ENCODE measurements around the gene NAALADL1. TPM values are rescaled to one million over a fixed set of nuclear protein-coding genes. Genes with fewer than 3 reads are reported as not detected.

The NAALADL1 gene
- total RNA-seq, 1 donor from 2014 or later, result 5.3 TPM

DNA sequence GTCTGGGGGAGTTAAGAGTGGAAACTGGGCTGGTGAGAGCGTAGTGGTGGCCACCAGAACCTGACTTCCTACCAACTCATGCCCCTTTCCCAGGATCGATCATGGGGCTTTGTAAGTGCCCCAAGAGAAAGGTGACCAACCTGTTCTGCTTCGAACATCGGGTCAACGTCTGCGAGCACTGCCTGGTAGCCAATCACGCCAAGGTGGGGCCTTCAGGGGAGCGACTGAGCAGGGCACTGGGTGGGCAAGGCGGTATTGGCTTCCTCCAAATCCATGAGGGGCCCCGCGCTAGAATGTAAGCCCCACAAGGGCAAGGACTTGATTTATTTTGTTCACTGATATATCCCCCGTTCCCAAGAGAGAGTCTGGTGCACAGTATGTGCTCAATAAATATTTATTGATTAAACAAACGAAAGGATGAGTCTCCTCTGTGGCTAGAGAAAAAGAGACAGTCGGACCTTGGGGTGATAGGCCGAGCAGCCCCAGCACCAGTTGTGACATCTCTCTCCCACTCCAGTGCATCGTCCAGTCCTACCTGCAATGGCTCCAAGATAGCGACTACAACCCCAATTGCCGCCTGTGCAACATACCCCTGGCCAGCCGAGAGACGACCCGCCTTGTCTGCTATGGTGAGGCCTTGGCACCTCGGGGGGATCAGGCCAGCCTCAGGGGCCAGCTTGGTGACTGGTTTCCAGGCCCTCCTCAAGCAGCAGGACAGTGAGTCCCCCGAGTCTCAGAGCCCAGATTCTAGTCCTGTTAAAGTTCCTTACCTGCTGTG is 26.4 kb upstream of the NAALADL1 start:
- DNase-seq (no peak), ATAC-seq (no peak)
- intact Hi-C loops (cut with micrococcal nuclease), result no loop called here

DNA sequence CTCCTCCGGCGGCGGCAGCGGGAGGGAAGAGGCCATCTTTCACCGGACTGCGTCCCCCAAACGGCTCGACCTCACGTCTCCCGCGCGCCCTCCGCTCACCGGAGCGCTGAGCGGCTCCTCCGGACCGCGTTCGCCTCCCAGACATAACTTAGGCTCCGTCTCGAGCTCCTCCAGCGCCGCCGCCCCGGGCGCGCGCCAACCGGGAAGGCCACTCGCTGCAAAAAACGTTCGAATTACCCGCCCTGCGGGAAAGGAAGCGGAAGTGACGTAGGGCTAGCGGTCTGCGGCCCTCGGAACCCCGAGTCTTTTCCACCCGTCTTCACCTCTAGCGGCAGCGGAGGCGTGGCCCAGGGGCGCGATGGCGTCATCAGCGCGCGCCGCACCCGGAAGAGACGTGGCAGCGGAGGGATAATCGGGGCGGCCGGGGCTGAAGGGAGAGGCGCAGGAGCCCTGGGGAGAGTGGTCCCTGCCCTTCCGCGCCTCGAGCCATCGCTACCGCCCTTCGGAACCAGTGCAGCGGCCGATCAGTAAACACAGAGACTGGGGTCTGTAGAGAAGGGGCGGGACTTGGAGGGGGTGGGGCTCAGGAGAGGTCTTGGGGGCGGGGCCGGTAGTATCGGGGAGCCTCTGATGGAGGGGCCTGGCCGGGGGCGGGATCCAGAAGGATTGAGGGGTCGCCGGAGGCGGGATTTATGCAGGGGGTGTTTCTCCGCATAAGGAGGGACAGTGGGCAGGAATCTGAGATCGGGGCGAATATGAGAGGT is 25.7 kb upstream of the NAALADL1 start, which contains the start of the genes CDCA5 and ZFPL1:
TSS of gene CDCA5 (minus strand) at position 207 of the 764 bp plus-strand sequence. CDS start at position 145, 62 bp downstream.
TSS of gene ZFPL1 (plus strand) at position 389 of the 764 bp plus-strand sequence. CDS start 477 bp downstream, outside the sequence.
- DNase-seq (peak; percentile 97), ATAC-seq (peak; percentile 98)
- intact Hi-C loops (cut with micrococcal nuclease), result no loop called here

DNA sequence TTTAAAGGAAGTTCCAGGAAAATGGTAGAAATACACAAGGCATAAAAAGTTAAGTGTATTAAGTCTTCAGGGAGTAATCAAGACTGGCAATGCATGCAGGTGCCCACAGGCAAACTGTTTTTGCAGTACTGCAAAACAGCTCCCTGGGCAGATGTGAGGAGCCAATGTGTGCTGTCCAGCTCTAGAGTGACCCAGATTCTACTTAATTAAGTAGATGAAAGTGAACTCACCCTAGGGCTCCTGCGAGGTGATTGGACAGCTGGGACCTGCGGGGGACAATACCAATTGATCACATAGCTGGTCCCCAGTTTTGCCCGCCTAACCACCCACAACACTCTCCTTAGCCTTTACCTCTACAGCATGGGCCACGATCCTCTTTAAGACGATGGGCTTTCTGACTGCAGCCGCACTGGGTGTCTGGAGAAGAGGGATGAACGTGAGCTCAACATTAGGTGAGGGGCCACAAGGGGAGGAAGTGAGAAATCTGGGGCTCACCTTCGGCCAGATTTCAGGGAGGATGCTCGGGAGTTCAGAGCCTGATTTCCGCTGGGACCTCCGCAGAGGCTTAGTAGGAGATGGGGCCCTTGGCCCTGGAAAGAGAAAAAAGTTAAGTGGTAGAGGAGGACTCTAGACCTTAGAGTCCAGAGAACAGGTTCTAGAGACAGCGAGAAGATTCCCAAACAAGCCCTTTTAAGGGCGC is 24.9 kb upstream of the NAALADL1 start:
- intact Hi-C loops (cut with micrococcal nuclease), result no loop called here
- DNase-seq (no peak), ATAC-seq (no peak)

DNA sequence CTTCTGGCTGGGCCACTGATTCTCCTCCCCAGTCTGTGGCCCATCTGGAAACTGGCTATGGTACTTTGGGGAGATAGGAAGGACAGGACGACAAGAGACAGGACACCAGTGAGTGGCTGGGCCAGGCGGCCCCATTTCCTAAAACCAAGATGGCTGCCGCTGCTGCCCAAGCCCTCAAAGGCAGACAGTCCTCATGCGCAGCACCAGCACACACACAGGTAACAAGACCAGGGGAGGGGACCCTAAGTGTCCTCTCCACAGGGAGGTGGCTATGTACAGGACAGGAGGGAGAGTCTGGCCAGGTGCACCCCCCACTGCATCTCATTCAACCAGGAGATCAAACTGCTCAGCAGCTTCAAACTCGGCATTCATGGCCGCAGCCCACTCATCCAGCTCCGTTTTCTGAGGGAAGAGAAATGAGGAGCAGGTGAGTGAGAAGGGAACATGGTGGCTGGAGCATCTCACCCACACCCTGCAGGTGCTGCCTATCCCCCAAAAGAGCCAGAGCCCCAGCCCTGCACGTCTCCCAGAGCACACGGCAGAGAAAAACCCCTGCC is 20.5 kb upstream of the NAALADL1 start:
- ATAC-seq (no peak), DNase-seq (peak; percentile 8)
- intact Hi-C loops (cut with micrococcal nuclease), result no loop called here

DNA sequence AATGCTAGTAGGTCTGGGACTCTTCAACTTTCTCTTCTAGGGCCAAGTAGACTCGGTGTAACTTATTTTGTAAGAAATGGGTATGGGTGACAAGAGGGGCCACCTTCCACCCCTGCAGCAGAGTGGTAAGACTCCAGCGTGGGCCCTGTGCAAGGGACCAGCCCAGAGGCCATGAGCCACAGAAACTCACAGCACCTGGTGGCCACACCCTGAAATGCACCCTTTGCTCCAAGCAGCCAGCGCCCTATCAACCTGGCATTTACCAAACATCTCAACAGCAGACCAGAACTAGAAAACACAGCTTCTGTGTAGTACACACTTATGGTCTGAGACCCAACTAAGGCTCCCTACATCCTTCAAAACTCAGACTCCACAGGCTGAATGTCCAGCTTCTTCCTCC is 19.8 kb upstream of the NAALADL1 start:
- peak; percentile 51 for ATAC-seq
- DNase-seq, result peak; percentile 51
- intact Hi-C loops (cut with micrococcal nuclease), result no loop called here

DNA sequence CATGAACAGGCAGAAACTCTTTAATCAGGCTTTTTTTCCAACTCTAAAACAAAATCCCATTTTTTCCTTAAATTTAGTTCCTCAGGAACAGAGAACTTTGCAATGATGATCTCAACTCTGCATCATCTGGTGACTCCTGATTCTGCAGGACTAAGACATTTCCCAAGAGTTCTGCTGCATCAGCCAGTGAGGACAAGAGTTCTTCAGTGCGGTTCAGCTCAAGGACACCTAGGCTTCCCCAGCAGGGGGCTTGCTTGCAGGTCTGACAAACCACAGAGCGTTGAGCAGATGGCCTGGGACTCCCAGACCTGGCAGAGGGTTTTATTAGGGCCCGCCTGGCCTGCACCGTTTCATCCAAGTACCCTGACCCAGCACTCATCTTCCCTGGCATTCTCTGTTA is 19.1 kb upstream of the NAALADL1 start:
- DNase-seq (no peak), ATAC-seq (no peak)
- intact Hi-C loops (cut with micrococcal nuclease), result no loop called here

DNA sequence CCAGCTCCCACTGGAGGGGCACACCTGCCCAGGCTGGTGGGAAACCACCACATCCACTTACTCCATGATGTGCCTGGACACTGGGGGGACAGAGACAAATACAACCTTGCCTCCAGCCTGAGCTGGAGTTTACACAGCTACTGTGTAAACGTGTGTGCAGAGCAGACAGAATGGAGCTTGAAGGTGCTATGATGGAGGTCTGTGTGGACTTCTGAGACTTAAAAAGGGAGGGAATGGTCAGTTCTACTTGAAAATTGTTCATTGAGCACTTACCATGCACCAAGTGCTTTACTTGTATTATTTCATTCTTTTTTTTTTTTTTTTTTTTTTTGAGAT is 14.2 kb upstream of the NAALADL1 start:
- ATAC-seq, result no peak
- DNase-seq, result no peak
- intact Hi-C loops (cut with micrococcal nuclease), result no loop called here

DNA sequence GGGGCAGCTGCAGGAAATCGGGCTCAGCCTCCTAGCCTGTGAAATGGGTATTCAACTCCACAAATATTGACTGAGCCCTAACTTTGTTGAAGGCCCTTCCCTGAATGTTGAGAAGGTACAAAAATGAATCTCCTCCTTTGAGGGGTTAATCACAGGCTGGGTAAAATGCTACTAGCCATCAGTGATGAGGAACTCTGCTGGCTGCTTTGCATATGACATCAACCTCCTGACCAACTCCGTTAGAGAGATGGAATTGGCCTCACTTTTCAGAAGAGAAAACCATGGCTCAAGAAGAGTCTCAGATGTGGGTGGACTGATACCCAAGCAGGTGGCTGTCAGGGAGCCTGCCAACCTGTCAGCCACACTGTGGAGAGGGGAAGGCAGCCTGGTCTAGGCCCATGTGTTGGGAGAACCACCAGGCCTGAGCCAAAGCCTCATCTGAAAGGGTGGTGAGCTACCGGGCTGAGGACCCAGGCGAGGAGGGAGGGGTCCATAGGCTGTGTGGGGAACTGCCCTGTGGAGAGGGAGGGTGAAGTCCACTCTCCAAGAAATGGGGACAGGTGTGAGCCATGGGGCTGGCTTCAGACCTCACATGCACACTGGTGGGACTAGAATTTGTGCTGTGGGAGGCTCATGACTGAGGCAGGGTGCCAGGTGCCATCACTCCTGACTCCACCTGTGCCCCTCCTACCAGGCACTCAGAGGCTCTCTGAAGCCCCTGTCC is 13.7 kb upstream of the NAALADL1 start:
- DNase-seq, result no peak
- no peak for ATAC-seq
- intact Hi-C loops (cut with micrococcal nuclease), result no loop called here

DNA sequence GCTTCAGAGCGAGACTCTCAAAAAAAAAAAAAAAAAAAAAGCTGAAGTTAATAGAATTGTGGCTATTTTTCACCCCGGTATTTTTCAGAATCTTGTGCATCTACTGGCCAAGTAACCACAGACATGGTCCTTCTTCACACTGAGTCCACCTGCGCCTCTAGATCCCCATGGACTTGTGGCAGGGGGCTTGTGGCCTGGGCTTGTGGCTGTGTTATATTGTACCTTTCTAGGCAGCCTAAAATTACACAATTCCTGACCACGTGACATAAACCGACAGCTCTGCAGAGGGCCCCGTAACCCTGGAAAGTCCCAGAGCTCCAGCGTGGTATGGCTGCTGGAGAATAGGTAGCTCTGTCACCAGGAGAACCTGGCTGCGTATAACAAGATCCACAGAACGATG is 10.9 kb upstream of the NAALADL1 start:
- DNase-seq, result no peak
- intact Hi-C loops (cut with micrococcal nuclease), result no loop called here

DNA sequence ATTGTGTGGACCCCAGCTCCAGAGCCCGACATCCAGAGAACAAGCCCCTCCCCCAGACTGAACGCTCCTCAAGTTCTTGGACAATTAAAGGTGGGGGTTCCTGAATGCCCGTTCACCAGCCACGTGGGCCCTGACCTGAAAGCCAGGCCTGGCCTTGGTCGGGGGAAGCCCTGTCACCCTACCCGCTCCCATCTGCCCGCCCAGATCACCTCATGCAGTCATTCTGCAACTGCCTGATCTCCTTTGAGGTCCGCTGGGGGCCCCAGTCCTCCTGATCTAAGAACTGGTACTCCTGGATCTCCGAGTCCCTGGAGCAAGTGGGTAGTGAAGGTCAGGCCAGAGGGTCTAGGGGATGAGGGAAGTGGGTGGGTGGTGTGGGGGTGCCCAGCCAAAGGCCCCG is 9.1 kb upstream of the NAALADL1 start:
- intact Hi-C loops (cut with micrococcal nuclease), result no loop called here
- no peak for ATAC-seq
- no peak for DNase-seq

More for the DNA sequence above, 10.9 kb upstream of the NAALADL1 start:
- ATAC-seq, result no peak

DNA sequence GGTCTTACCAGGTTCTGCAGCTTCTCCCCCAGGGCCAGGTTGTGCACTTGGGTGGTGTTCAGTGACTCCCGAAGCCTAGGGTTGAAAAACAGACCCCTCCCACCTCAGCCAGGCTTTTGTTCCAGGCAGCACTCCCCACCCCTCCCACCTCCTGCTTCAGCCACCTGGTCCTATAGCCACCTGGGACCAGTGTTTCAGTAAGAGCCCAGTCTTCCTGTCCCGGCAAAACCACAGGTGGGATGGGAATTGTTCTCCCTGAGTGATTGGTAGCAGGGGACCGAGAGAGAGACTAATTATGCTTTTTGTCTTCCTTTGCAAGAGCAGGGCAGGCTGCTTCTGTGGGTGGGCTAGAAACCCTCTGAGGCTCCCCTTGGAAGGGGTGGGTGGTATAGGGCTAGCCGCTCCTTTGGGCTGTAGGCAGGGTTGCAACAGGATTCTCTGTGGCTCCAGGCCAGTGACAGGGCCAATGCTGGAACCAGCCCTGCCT is 8.5 kb upstream of the NAALADL1 start:
- ATAC-seq (no peak), DNase-seq (no peak)
- intact Hi-C loops (cut with micrococcal nuclease), result no loop called here

DNA sequence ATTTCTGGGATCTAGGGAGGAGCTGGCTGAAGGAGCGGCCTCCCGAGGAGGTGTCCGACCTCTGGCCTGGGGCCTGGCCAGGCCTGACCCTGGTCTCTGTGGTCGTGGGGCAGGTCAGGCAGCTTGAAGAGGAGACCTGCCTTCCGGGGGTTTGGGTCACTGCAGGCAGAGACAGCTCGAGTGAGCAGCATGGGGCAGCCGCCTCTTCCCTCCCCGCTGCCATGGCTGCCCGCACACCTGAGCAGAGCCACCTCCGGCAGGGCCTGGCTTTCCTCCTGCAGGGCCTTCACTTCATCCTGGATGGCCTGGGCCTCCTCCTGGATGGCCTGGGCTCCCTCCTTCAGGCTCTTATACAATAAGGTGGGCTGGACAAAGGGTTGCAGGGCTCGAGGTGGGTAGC is 8.0 kb upstream of the NAALADL1 start:
- intact Hi-C loops (cut with micrococcal nuclease), result no loop called here
- no peak for DNase-seq
- ATAC-seq, result no peak

DNA sequence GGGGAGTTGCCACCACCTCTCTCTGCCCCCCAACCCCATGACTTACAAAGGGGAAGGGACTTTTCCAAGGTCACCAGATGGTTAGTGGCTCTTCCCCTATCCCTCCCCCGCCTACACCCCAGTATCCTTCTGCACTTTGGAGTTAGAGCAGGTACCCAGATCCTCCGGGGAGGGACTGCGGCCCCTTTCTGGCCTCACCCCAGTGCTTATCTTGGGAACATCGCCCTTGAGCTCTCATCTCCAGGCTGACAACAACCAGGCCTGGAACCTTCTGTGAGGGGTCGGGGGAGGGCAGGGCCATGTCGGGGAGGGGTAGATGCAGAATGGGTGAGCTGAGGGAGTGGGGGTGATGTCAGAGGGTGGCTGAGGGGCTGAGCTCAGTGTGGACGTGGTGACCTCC is 7.5 kb upstream of the NAALADL1 start:
- ATAC-seq (no peak), DNase-seq (no peak)
- intact Hi-C loops (cut with micrococcal nuclease), result no loop called here

DNA sequence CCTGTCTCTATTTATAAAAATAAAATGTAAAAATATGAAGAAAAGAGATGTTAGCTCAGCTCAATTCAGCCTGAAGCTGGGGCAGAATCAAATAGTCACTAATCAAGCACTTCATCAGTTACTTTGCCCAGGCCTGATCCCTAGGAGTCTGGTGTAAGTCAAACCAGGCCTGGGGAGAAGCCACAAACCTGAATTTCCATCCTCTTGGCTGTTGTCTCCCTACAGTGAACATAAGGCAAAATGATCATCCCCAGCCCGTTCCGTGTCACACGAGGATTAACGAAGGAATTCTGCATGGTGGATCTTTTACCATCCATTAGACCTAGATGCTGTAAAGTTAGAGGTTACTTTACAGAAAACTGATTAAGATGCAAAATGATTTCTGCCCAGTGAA is 6.5 kb upstream of the NAALADL1 start:
- intact Hi-C loops (cut with micrococcal nuclease), result no loop called here
- no peak for DNase-seq
- ATAC-seq, result no peak

DNA sequence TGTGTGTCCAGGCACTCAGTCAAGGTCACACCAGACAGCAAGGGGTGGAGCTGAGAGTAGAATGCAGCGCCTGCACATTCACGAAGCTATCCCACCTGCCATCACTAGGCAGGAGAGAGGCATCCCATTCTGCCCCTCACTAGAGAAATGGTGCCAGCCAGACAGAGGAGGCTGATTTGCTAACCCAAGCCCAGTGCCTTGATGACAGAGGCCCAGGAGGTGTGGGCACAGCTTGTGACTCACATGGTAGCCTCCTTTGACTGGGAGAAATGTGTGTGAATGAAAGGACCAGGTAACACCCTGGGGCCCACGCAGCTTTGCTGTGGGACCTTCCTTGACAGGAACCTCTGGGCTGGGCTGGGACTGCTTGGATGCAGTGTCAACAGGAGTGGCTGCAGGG is 5.2 kb upstream of the NAALADL1 start:
- ATAC-seq, result no peak
- no peak for DNase-seq
- intact Hi-C loops (cut with micrococcal nuclease), result no loop called here

DNA sequence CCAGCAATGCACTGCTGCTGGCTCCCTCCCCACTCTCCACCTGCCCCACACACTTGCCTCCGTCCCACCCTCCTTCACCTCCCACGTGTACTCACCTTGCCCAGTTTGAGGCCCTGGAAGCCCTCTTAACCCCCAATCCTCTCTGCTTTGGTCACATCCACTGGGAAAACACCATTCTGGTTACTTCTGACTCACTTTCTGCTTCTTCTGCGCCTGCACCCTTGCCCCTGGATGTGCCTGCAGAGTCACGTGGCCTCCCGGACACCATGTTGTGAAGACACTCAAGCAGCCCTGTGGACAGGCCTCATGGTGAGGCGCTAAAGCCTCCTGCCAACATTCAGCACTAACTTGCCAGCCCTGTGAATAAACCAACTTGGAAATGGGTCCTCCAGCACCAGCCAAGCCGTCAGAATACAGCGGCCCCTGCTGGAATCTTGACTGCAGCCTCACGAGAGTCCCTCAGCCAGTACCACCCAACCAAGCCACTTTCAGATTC is 2.6 kb upstream of the NAALADL1 start:
- ATAC-seq, result no peak
- intact Hi-C loops (cut with micrococcal nuclease), result no loop called here

DNA sequence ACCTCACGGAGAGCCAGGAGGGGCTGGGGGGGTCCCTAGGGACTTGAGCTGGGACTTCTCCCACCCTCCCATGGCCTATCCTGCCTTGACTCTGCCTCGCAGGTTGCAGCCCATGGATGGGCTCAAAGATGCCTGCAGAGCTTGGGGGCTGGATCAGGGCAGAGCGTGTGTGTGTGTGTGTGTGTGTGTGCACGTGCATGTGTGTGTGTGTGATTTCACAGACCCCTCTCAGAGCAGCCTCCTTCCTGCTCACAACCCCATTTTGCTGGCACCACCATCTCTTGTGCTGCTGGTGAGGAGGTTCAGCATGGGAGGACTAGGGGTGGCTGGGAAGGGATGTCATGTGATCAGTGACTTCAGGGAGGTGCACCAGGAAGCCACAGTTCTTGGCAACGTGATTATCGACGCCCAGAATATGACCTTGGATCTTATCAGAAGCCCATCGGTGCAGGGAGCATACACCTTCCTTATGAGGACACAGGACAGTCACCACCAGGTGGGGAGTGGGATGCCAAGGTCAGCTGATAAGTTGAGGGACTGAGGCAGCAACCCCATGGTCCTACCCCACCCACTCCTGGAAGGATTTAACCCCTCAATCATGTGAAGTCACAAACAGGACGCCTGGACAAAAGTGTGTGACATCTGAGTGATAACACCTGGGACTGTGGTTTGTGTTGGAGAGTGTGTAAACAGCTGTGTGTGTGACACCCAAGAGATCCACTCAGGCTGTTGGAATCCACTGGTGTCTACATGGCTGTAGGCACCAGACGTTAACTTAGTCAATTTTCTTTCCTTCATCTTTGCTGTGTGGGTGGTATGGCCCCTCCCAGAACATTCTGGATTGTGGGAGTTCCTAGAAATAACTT is 1.8 kb upstream of the NAALADL1 start:
- DNase-seq, result no peak
- ATAC-seq, result no peak
- intact Hi-C loops (cut with micrococcal nuclease), result no loop called here

More for the DNA sequence above, 2.6 kb upstream of the NAALADL1 start:
- DNase-seq, result no peak

DNA sequence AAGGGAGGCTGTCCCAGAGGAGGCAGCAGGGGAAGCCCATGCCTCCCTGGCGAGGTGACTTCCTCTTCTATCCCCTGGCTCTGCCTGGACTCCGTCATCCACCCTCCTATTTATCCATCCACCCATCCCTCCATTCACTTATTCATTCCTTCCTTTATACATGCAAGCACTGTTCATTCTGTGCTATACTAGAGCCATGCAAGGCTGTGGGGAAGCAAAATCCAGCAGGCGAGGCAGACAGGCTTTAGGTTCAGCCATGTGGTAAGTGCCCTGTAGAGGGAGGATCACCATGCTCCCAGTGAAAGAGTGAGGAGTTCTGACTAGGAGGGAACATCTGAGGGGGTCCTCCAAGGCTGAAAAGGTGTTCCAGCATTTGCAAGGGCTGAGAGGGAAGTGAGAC is 1.2 kb upstream of the NAALADL1 start:
- ATAC-seq (no peak), DNase-seq (no peak)
- intact Hi-C loops (cut with micrococcal nuclease), result no loop called here

All from left ventricle myocardium superior (tissue), 1 donor.